CD1c-positive myeloid dendritic cell (primary cell): ENCODE measurements around the gene PGAP2.
"Not testable (repeated sequence)": the region's sequence is repeated elsewhere in the genome, so short reads cannot be mapped to it uniquely, and the experiment has no call there.

Source experiments
- DNase-seq: peaks from one replicate; pipeline ENCODE4 v3.0.0-alpha.2; 2016; ENCODE audit errors: extremely low spot score

PGAP2 gene

DNA sequence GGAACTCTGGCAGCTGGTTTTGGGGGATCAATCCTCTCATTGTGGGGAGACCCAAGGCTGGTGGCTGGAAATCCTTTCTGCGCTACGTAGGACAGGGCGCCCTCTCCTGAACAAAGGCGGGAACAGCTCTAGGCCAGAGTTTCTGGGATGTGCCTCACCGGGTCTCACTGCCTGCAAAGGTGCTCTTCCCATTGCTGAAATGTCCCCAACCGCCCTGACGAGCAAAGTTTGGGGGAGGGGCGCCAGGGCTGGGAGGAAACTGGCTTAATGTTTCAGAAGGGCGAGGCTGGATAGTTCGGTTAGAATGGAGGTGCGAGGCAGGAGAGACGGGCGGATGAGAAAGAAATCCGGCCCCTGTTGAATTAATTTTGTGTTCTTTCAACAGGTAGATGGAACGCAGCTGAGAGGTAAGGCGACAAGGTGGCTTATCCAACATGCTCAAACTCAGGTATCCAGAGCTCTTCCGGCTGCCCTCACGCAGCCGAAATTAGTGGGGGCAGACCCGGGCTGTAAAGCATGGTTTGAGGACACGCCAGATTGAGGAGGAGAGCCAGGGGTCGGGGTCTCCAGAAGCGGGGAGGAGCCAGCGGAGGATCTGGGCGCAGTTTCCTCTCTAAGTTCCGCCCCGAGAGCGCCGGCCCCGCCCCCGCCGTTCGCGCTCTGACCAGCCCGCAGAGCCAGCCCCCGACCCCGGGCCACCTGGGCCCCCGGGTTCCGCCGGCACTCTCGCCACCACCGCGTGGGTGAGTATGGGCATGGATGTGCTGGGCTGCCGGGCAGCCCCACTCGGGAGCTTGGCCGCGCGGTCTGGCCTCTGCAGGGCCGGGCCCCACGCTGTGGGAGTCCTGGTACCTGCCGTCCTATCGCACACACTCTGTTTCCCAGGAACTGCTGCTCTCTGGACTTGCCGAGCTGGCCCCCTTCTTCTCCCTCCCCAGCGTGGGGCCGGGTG, at the start of gene PGAP2:
Gene PGAP2, plus strand, starts transcription at position 652 of the 952 bp plus-strand sequence. CDS start 2,700 bp downstream, outside the sequence.
- DNase-seq: peak; percentile 69

DNA sequence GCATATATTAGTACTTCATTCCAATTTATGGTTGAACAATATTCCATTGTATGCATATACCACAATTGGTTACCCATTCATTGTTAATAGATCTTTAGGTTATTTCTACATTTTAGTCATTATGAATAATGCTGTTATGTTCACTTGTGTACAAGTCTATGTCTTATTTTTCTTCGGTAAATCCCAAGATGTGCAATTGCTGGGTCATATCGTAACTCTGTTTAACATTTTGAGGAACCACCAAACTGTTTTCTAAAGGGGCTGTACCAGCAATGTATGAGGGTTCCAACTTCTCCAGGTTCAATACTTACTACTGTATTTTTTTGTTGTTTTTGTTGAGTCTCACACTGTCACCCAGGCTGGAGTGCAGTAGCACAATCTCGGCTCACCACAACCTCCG, 44.1 kb upstream of the PGAP2 start:
- no peak for DNase-seq

DNA sequence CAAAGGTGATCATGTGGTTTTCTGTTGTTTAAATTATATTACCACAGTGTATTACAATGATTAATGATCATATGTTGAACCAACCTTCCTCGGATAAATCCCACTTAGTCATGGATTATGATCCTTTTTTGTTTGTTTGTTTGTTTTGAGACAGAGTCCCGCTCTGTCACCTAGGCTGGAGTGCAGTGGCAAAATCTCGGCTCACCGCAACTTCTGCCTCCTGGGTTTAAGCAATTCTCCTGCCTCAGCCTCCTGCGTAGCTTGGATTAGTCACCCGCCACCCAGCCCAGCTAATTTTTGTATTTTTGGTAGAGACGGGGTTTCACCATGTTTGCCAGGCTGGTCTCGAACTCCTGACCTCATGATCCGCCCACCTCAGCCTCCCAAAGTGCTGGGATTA, 41.5 kb upstream of the PGAP2 start:
- peak; percentile 45 for DNase-seq

DNA sequence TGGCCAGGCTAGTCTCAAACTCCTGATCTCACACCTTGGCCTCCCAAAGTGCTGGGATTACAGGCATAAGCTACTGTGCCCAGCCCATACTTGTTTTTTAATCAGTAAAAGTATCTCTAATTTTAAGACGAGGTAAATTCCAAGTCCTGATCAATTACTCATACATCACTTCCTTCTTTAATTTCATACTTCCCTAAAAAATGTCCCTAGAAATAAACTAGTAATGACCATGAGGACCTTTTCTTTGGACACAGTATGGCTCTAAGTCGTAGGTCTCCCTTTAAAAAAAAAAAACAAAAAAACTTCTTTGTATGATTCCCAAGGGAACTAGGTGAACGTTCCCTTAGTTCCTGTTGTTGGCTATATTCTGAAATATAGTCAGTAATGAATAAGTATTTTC, 40.8 kb upstream of the PGAP2 start:
- peak; percentile 57 for DNase-seq

DNA sequence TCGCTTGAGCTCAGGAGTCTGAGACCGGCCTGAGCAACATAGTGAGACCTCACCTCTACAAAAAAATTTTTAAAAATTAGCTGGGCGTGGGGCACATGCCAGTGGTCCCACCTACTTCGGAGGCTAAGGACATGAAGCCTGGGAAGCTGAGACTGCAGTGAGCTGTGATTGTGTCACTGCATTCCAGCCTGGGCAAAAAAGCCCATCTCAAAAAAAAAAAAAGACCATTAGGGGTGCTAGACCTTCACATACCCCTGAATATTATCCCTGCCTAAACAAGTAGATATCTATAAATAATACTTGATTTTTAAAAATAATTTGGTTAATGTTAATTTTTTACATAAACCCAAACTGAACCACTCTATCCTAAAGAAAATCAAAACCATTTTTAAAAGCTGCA, 35.2 kb upstream of the PGAP2 start:
- no peak for DNase-seq

DNA sequence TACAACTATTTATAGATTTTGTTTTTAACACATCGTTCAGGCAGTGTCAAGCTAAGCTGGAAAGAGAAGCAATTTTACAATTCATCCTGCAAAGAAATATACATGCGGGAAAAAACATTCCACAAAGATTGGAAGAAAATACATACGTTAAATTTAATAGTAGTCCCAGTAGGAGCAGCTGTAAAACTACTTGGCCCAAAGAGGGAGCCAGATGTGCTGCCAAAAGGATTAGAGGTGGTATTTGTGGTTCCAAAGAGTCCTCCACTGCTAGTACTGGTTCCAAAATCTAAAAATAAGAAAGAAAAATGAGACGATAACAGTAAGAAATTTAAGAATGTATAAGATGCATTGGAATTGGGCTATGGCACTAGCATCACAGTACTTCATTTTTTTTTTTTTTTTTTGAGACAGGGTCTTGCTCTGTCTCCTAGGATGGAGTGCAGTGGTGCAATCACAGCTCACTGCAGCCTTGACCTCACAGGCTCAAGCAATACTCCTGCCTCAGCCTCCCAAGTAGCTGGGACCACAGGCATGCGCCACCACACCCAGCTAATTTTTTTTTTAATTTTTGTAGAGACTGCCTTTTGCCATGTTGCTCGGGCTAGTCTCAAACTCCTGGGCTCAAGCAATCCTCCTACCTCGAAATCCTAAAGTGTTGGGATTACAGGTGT, 32.5 kb upstream of the PGAP2 start:
- no peak for DNase-seq

DNA sequence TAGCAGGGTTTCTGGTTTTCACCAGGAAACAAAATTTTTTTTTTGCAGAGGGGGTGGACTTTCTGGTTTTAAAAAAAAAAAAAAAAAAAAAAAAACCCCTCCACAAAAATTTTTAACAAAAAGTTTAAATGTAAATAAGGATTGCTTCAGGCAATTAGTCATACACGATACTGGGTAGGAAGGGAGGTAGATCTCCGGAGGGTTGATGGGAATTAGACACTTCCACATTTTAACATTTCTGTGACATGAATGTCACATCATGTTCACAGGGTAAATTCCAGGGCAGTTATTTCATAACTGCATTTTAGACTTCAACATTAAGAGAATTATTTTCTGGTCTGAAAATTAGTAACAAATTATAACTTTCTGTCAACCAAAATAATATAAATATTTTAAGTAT, 26.9 kb upstream of the PGAP2 start:
- DNase-seq: peak; percentile 86

DNA sequence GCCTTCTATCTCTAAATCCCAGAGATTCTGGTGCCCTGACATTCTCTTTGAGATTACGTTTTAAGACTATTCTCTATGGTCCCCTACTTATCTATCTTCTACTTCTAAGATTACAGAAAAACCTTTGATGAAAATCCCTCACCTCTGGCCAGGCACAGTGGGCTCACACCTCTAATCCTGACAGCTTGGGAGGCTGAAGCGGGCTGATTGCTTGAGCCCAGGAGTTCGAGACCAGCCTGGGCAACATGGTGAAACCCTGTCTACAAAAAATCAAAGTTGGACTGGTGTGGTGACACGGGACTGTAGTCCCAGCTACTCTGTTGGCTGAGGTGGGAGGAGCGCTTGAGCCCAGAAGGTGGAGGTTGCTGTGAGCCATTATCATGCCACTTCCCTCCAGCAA, 25.4 kb upstream of the PGAP2 start:
- DNase-seq: no peak

DNA sequence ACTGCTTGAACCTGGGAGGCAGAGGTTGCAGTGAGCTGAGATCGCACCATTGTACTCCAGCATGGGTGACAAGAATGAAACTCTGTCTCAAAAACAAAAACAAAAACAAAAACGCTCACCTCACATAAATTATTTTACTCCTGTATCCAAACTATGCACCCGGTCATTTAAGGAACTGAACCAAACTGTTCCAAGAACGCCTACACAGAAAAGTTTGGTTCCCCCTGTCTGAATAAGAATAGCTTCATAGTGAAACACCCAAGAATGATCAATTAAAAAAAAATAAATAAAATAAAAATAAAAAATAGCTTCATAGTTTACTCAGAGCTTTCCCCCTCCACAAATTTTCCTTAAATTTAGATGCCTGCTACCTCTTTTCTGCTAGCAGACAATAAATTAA, 24.7 kb upstream of the PGAP2 start:
- peak; percentile 89 for DNase-seq

DNA sequence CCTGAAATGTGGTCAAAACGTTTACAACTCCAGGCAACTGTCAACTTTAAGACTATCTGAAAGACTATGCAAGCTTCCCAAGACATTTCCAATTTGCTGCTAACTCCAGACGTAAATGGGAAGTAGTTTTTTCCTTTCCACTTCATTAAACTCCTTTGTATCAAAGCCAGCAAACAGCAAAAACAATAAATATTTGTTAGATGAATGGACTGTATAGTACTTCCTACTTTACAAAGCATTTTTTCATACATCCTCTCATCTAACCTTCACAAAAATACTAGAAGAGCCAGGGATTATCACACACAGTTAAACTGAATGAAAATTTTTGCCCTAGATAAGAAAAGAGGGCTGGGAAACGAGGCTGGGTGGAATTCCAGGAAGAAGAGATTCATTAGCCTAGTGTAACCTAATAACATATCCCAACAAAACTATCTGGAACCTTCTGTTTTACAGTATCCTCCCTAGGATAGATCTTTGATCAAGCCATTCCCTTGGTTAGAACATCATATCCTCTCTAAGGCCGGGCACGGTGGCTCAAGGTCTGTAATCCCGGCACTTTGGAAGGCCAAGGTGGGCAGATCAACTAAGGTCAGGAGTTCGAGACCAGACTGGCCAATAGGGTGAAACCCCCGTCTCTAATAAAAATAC, 21.5 kb upstream of the PGAP2 start:
- peak; percentile 23 for DNase-seq

DNA sequence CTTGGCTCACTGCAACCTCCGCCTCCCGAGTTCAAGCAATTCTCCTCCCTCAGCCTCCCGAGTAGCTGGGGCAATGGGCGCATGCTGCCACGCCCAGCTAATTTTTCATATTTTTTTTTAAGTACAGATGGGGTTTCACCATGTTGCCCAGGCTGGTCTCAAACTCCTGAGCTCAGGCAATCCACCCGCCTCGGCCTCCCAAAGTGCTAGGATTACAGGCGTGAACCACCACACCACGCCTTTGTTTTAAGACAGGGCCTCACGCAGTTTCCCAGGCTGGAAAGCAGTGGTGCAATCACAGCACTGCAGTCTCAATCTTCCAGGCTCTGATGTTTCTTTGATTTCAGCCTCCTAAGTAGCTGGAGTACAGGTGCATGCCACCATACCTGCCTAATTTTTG, 14.0 kb upstream of the PGAP2 start:
- not testable (repeated sequence) for DNase-seq

DNA sequence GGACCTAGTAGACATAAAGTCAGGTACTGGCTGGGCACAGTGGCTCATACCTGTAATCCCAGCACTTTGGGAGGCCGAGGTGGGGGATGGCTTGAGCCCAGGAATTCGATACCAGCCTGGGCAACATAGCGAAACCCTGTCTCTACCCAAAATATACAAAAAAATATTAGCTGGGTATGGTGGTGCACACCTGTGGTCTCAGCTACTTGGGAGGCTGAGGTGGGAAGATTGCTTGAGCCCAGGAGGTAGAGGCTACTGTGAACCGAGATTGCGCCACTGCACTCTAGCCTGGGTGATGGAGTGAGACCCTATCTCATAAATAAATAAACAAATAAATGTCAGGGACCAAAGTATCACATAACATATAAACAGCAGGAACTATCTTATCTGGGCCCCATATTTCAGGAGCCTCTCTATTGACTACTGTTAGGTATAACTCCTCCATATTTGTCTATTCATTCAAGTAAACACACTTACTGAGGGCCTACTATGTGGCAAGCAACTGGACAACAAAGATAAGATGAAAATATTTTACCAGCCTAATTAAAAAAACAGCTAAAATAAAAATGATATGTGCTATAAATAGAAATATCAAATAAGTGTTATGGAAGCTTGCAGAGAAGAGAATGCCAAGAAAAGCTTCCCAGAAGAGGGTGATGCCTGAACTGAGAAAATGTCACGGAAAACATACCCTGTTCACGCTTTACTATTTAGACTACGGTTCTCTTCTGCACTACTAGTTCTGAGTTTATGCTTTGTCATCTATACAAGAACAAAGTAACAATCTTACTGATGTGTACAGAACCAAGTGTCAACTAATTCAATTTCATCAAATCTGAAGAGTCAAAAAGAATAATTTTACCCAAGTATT, 13.0 kb upstream of the PGAP2 start:
- DNase-seq: no peak

DNA sequence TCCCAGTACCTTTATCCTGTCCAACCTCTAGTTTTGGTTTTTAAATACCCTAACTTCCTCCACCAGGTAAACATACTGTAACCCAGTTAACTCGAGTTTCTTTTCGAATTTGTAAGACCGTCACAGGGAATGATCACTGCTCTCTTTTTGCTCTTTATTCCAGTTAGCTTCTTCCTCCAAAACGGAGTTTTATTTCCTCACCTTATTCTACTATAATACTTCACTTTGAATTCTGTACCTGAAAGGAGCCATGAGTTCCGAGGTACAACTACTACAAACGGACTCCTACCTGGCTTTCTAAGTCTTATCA, 12.4 kb upstream of the PGAP2 start:
- DNase-seq: no peak

DNA sequence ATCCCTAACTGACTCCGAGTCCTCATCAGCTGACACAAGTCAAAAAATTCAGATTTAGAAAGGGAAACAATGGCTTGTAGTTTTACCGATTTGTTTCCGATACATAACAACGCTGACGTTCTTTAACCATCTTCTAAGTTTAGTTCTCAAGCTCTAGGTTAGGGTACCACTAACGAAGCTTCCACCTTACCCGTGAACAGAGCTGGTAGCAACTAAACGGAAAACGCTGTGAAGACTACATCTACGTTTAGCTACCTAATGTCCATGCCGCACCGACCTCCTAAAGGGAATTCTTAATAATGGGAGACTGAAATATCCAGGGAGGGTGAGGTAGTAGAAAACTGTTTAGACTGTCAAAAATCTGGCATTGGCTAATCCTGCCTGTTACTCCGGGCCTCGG, 12.0 kb upstream of the PGAP2 start:
- no peak for DNase-seq

DNA sequence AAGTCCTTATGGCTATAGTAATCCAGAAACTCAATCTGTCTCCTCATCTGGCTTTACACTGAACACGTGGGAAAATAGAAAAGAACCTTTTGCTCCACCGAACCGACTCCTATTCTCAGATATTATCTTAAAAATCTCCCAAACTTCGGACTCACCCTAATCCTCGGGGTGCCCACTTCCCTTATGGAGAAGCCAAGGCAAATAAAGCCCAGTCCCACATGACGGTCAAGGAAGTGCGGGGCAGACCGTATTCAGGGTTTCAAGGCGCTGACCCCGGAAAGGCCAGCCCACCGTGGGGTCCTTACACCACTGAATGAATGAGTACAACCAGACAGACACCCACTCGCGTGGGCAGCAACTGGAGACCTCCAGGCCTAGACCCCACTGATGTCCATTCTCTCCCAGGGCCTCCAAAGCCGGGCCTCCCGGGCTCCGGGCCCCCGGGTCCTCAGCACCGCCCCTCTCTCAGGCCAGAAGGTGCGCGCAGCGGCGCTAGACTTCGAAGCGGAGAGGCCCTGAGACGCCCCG, 11.5 kb upstream of the PGAP2 start:
- peak; percentile 57 for DNase-seq

DNA sequence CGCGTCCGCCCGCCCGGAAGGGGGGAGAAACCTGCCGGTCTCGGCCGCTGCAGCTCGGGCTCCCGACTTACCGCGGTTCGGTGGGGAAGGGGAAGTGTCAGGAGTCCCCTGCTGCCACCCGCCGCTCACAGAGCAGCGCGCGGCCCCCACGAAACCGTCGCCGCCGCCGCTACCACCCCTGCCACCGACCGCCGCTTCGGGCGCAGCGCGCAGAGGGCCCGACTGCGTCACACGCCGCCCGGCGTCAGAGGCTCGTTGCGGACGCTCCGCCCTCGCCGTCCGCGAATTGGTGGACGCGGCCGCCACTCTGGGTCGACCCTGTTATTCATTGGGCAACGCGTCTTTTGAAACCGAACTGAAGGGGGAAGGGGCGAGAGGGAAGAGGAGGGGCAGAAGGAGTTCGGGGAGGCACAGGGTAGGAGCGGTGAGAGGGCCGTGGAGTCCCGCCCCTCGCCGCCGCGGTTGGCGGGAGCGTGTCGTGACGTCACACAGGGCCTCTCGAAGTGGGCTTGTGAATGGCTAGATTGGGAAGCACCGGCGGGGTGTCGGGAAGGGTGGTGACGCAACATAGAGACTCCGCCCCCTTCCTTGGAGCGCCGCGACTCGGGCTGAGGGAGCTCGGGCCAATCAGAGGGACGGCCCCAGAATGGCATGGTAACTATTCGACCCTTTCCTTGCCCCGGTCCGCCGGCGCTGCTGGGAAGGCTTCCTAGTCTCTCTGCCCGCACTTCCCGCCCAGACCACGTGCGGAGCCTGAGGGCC, 10.8 kb upstream of the PGAP2 start, which contains the start of gene NUP98:
Gene NUP98, minus strand, starts transcription at position 226 of the 762 bp plus-strand sequence. CDS start 15,437 bp downstream, outside the sequence.
- DNase-seq: peak; percentile 100

DNA sequence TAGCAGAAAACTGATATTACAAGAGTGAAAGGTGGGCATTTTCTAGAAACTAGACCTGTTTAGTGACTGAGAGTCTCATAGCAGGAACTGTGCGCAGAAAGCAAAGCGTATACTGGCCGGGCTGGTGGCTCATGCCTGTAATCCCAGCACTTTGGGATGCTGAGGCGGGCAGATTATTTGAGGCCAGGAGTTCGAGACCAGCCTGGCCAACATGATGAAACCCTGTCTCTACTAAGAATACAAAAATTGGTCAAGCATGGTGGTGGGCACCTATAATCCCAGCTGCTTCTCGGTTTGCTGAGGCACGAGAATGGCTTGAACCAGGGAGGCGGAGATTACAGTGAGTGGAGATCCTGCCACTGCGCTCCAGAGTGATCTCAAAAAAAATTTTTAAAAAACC, 9.2 kb upstream of the PGAP2 start:
- DNase-seq: no peak

DNA sequence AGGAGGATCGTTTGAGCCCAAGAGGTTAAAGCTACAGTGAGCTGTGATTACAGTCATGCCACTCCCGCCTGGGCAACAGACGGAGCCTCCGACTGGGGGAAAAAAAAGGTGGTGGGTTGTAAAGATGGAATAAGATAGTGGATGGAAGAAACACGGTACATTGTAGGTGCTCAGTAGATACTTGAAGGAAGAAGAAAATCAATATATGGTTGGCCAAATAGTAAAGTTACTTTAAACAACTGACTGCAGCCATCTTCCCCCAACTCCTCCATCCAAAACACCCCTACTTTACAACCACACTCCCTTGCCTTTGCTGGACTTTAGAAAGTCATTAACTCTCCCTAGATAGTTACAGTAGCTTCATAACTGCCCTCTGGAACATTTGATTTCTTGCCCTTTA, 8.5 kb upstream of the PGAP2 start:
- no peak for DNase-seq

DNA sequence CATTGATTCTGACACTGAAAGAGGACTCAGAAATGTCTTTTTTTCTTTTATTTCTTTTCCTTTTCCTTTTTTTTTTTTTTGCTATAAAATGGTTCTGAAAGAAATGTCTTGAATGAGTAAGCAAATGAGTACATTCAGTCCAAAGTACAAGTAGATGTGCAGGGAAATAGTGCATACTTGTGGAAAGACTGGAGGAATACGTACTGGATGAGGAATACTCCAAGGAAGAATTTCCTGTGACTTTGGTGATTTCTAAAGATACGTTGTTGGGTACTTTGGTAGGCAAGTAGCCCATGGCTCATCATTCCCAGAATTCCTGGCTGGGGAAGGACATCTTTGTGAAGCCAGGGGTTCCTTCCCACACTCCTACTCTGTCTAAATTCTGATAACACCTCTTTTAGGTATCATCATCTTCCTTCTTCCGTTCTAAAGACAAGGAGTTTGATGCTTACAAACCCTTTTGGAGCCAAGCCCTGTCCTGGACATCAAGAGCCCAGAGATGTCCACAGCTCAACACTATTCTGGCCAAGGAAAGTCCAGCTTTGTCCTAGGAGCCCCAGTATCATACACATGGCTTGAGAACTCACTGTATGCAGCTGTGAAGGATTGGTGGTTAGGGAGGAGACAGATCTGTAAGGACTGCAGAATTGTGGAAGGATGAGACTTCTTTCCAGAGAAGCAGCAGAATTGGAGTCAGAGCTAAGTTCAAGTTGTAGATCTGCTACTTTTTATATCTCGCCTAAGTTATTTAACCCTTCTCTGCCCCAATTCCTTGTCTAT, 6.2 kb upstream of the PGAP2 start:
- no peak for DNase-seq
